RWPE2 (cell line): ENCODE data around the gene PEPD.
A peak's percentile ranks its signal among the peaks of the same experiment; 100 is the strongest.

Source experiments
- ATAC-seq: fragments of 200-7000 bp; cut with Tn5 transposase; 3 replicates; pipeline ENCODE4 v1.9.1; 2021; ENCODE audit warnings: low read depth
- DNase-seq: peaks from one replicate; pipeline ENCODE4 v3.0.0-alpha.2; 2020; ENCODE audit warnings: low spot score
- H3K27ac ChIP-seq: fragments of 450-650 bp; 2 replicates; pipeline ENCODE4 v1.5.1; 2017; ENCODE audit warnings: mild to moderate bottlenecking; ENCODE audit not compliant: poor library complexity, severe bottlenecking
- H3K27me3 ChIP-seq: fragments of 250-450 bp; sonication (Bioruptor Pico); 2 replicates; pipeline ENCODE4 v1.5.1; 2021; ENCODE audit warnings: mild to moderate bottlenecking, moderate library complexity; ENCODE audit not compliant: insufficient read depth, poor library complexity, severe bottlenecking
- H3K36me3 ChIP-seq: fragments of 250-450 bp; sonication (Bioruptor Pico); 2 replicates; pipeline ENCODE4 v1.5.1; 2020; ENCODE audit warnings: low read depth, mild to moderate bottlenecking, moderate library complexity
- H3K4me1 ChIP-seq: fragments of 250-450 bp; sonication (Bioruptor Pico); 2 replicates; pipeline ENCODE4 v1.5.1; 2021; ENCODE audit warnings: mild to moderate bottlenecking, moderate library complexity; ENCODE audit not compliant: insufficient read depth, poor library complexity, severe bottlenecking
- H3K4me3 ChIP-seq: fragments of 250-450 bp; sonication (Bioruptor Pico); 2 replicates; pipeline ENCODE4 v1.5.1; 2021; ENCODE audit warnings: mild to moderate bottlenecking, moderate library complexity; ENCODE audit not compliant: severe bottlenecking
- H3K9me3 ChIP-seq: fragments of 250-450 bp; sonication (Bioruptor Pico); 2 replicates; pipeline ENCODE4 v1.5.1; 2021; ENCODE audit warnings: mild to moderate bottlenecking, moderate library complexity; ENCODE audit not compliant: severe bottlenecking
- TF ChIP-seq, protein P1 (sequence below): fragments of 450-650 bp; IDR thresholded peaks from one replicate; pipeline ENCODE4 v1.5.1; 2017; ENCODE audit warnings: mild to moderate bottlenecking, moderate library complexity; ENCODE audit not compliant: poor library complexity, severe bottlenecking

PEPD gene

GRCh38 chr19:33427801-33428626 lies 93.6 kb downstream of the PEPD start:
- Histone ChIP-seq H3K9me3 (no peaks in the 10 kb centered on the region), H3K4me1 (no peaks in the 10 kb centered on the region), H3K27me3 (no peaks in the 10 kb centered on the region), H3K27ac (no peak overlapping the region), H3K4me3 (no peak overlapping the region), H3K36me3 (no peaks in the 10 kb centered on the region)
- no peak for ATAC-seq
- TF ChIP-seq, protein P1, sequence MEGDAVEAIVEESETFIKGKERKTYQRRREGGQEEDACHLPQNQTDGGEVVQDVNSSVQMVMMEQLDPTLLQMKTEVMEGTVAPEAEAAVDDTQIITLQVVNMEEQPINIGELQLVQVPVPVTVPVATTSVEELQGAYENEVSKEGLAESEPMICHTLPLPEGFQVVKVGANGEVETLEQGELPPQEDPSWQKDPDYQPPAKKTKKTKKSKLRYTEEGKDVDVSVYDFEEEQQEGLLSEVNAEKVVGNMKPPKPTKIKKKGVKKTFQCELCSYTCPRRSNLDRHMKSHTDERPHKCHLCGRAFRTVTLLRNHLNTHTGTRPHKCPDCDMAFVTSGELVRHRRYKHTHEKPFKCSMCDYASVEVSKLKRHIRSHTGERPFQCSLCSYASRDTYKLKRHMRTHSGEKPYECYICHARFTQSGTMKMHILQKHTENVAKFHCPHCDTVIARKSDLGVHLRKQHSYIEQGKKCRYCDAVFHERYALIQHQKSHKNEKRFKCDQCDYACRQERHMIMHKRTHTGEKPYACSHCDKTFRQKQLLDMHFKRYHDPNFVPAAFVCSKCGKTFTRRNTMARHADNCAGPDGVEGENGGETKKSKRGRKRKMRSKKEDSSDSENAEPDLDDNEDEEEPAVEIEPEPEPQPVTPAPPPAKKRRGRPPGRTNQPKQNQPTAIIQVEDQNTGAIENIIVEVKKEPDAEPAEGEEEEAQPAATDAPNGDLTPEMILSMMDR = no peak
- peak; percentile 21 for DNase-seq

DNA sequence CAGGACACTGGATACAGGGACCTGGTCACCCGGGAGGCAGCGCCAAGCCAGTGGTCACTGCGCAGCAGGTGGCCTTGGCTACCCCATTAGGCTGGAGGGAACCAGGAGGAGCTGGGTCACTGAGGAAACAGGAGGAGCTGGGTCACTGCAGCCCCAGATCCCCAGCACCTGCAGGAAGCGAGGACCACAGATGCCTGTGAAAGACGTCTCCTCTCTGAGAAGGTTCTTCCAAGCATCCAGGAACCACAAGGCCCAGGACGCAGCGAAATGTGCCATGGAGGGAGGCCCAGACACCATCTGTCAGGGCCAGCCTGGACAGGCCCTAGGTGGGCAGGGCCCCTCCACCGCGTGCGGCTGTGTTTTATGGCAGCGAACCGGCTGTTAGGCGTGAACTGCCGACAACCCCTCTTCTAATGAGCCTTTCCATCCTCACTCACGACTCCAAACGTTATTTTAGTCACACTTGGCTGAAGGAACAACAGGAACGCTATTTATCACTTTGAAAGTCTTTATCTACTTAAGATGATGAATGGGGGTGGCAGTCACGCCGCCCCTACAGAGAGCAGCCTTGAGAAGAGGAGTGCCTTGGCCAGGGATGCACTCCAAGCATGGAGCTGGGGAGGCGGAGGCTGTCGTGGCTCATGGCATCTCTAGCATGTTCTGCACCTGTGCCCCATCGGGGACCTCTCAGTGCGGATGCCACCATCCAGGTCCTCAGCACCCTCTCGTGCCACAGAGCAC lies 94.8 kb downstream of the PEPD start:
- TF ChIP-seq, protein P1 = no peak
- no peaks in the 10 kb centered on the region for H3K27me3 ChIP-seq
- H3K4me3 ChIP-seq = no peak overlapping the region
- H3K27ac ChIP-seq = no peak overlapping the region
- H3K4me1 ChIP-seq = no peaks in the 10 kb centered on the region
- DNase-seq (peak; percentile 11), ATAC-seq (no peak)
- H3K9me3 ChIP-seq = no peaks in the 10 kb centered on the region
- no peaks in the 10 kb centered on the region for H3K36me3 ChIP-seq

GRCh38 chr19:33424181-33424580 lies 97.4 kb downstream of the PEPD start:
- Histone ChIP-seq H3K27me3 (no peaks in the 10 kb centered on the region), H3K4me1 (no peaks in the 10 kb centered on the region), H3K27ac (no peak overlapping the region), H3K36me3 (no peaks in the 10 kb centered on the region), H3K9me3 (no peaks in the 10 kb centered on the region), H3K4me3 (no peak overlapping the region)
- no peak for ATAC-seq
- DNase-seq = no peak
- TF ChIP-seq, protein P1 = no peak

GRCh38 chr19:33422369-33423180 lies 99.0 kb downstream of the PEPD start:
- Histone ChIP-seq H3K4me3 (no peak overlapping the region), H3K27me3 (no peaks in the 10 kb centered on the region), H3K4me1 (no peaks in the 10 kb centered on the region), H3K9me3 (no peaks in the 10 kb centered on the region), H3K27ac (no peak overlapping the region), H3K36me3 (no peaks in the 10 kb centered on the region)
- ATAC-seq (no peak), DNase-seq (no peak)
- TF ChIP-seq, protein P1 = no peak
